ENCODE results near the gene RACGAP1.

The RACGAP1 gene

GRCh38 chr12:49952391-49953055, 72.8 kb downstream of the RACGAP1 start:
- no peak for DNase-seq (ENCODE audit: low spot score)
- Histone ChIP-seq H3K4me3 (no peak overlapping the region), H3K27ac (no peak overlapping the region)
- TF ChIP-seq, protein P1, sequence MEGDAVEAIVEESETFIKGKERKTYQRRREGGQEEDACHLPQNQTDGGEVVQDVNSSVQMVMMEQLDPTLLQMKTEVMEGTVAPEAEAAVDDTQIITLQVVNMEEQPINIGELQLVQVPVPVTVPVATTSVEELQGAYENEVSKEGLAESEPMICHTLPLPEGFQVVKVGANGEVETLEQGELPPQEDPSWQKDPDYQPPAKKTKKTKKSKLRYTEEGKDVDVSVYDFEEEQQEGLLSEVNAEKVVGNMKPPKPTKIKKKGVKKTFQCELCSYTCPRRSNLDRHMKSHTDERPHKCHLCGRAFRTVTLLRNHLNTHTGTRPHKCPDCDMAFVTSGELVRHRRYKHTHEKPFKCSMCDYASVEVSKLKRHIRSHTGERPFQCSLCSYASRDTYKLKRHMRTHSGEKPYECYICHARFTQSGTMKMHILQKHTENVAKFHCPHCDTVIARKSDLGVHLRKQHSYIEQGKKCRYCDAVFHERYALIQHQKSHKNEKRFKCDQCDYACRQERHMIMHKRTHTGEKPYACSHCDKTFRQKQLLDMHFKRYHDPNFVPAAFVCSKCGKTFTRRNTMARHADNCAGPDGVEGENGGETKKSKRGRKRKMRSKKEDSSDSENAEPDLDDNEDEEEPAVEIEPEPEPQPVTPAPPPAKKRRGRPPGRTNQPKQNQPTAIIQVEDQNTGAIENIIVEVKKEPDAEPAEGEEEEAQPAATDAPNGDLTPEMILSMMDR (IDR thresholded peaks at IDR 0.05) = no peak

- no peak for DNase-seq (ENCODE audit: low spot score)
- H3K27ac ChIP-seq = no peak overlapping the region
- no peak overlapping the region for H3K4me3 ChIP-seq
- TF ChIP-seq, protein P1 (IDR thresholded peaks at IDR 0.05) = no peak
Observed at GRCh38 chr12:49951411-49952240, 73.7 kb downstream of the RACGAP1 start.

- no peak within 1 kb of the TSS for H3K4me3 ChIP-seq
- TF ChIP-seq, protein P1 (IDR thresholded peaks at IDR 0.05) = no peak
- no peak within 1 kb of the TSS for H3K27ac ChIP-seq
- no peak for DNase-seq (ENCODE audit: low spot score)
Observed at GRCh38 chr12:49950273-49951251, 74.7 kb downstream of the RACGAP1 start, which contains the start of gene AQP2. AQP2 (plus strand) TSS chr12:49950737; CDS start chr12:49950831, 94 bp downstream.

DNA sequence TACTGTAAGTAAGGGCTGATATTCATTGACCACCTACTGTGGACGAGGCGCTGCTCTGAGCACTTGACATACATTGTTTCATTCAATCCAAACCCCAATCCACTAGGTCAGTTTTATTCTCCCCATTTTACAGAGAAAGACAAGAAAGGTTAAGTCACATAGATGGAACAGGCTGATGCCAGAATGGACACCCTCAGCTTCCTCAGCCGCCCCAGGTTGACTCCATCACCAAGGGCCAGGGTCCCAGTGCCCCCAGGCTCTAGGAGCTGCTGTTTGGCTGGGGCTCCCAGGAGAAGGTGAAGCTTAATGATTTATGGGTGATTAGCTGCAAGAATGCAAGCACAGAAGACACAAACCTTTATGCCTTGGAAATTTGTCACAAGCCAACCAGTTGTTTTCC, 75.4 kb downstream of the RACGAP1 start:
- Histone ChIP-seq H3K4me3 (no peak overlapping the region), H3K27ac (no peak overlapping the region)
- DNase-seq (ENCODE audit: low spot score) = no peak
- TF ChIP-seq, protein P1 (IDR thresholded peaks at IDR 0.05) = no peak

GRCh38 chr12:49948866-49949845, 76.1 kb downstream of the RACGAP1 start:
- Histone ChIP-seq H3K27ac (no peak overlapping the region), H3K4me3 (no peak overlapping the region)
- TF ChIP-seq, protein P1 (IDR thresholded peaks at IDR 0.05) = no peak
- no peak for DNase-seq (ENCODE audit: low spot score)
